Measurements from ENCODE around the gene CCDC88C. TPM values are rescaled to one million over a fixed set of nuclear protein-coding genes. Genes with fewer than 3 reads are reported as not detected.

The CCDC88C gene
- total RNA-seq, 1 donor from 2014 or later: 9.4 TPM

GRCh38 chr14:91315844-91316267 lies 101.8 kb downstream of the CCDC88C start:
- H3K36me3 ChIP-seq (ENCODE audit: control insufficient read depth in 3 of 3, insufficient read depth in 3 of 3, low read length in 3 of 3): peaks cover 0 to 3% (median 0%) of the 10 kb centered on the region in 3 donors
- no peak overlapping the region for H3K9ac ChIP-seq (ENCODE audit: low read depth in 1 of 3, low read length in 3 of 3)
- no peaks in the 10 kb centered on the region for H3K27me3 ChIP-seq (ENCODE audit: control insufficient read depth in 3 of 3, insufficient read depth in 3 of 3, low read length in 3 of 3)

GRCh38 chr14:91313852-91314251 lies 103.8 kb downstream of the CCDC88C start:
- no peak overlapping the region for H3K9ac ChIP-seq (ENCODE audit: low read depth in 1 of 3, low read length in 3 of 3)
- H3K27ac ChIP-seq (ENCODE audit: low read depth, low read length): no peak overlapping the region
- no peak overlapping the region for H3K4me3 ChIP-seq (ENCODE audit: low read length in 3 of 3)
- peaks cover 7 to 20% (median 14%) of the 10 kb centered on the region in 3 donors for H3K4me1 ChIP-seq (ENCODE audit: control insufficient read depth in 3 of 3, insufficient read depth in 3 of 3, low read length in 3 of 3)
- no peaks in the 10 kb centered on the region for H3K27me3 ChIP-seq (ENCODE audit: control insufficient read depth in 3 of 3, insufficient read depth in 3 of 3, low read length in 3 of 3)
- no peaks in the 10 kb centered on the region for H3K36me3 ChIP-seq (ENCODE audit: control insufficient read depth in 3 of 3, insufficient read depth in 3 of 3, low read length in 3 of 3)
- no peaks in the 10 kb centered on the region for H3K9me3 ChIP-seq (ENCODE audit: control insufficient read depth in 3 of 3, low read length in 3 of 3)

More at GRCh38 chr14:91315844-91316267, 101.8 kb downstream of the CCDC88C start:
- Histone ChIP-seq H3K27ac (ENCODE audit: low read depth, low read length) (no peak overlapping the region), H3K4me3 (ENCODE audit: low read length in 3 of 3) (no peak overlapping the region), H3K9me3 (ENCODE audit: control insufficient read depth in 3 of 3, low read length in 3 of 3) (no peaks in the 10 kb centered on the region), H3K4me1 (ENCODE audit: control insufficient read depth in 3 of 3, insufficient read depth in 3 of 3, low read length in 3 of 3) (peaks cover 7 to 21% (median 14%) of the 10 kb centered on the region in 3 donors)

GRCh38 chr14:91313154-91313850 lies 104.3 kb downstream of the CCDC88C start:
- Histone ChIP-seq H3K36me3 (ENCODE audit: control insufficient read depth in 3 of 3, insufficient read depth in 3 of 3, low read length in 3 of 3) (no peaks in the 10 kb centered on the region), H3K9me3 (ENCODE audit: control insufficient read depth in 3 of 3, low read length in 3 of 3) (no peaks in the 10 kb centered on the region), H3K27ac (ENCODE audit: low read depth, low read length) (no peak overlapping the region), H3K9ac (ENCODE audit: low read depth in 1 of 3, low read length in 3 of 3) (no peak overlapping the region), H3K4me3 (ENCODE audit: low read length in 3 of 3) (no peak overlapping the region), H3K27me3 (ENCODE audit: control insufficient read depth in 3 of 3, insufficient read depth in 3 of 3, low read length in 3 of 3) (no peaks in the 10 kb centered on the region), H3K4me1 (ENCODE audit: control insufficient read depth in 3 of 3, insufficient read depth in 3 of 3, low read length in 3 of 3) (peaks cover 7 to 20% (median 14%) of the 10 kb centered on the region in 3 donors)

GRCh38 chr14:91311284-91311662 lies 106.3 kb downstream of the CCDC88C start:
- no peak overlapping the region for H3K9ac ChIP-seq (ENCODE audit: low read depth in 1 of 3, low read length in 3 of 3)
- H3K4me1 ChIP-seq (ENCODE audit: control insufficient read depth in 3 of 3, insufficient read depth in 3 of 3, low read length in 3 of 3): peaks cover 0 to 6% (median 0%) of the 10 kb centered on the region in 3 donors
- H3K9me3 ChIP-seq (ENCODE audit: control insufficient read depth in 3 of 3, low read length in 3 of 3): no peaks in the 10 kb centered on the region
- H3K36me3 ChIP-seq (ENCODE audit: control insufficient read depth in 3 of 3, insufficient read depth in 3 of 3, low read length in 3 of 3): peaks cover 0 to 7% (median 2%) of the 10 kb centered on the region in 3 donors
- H3K27ac ChIP-seq (ENCODE audit: low read depth, low read length): no peak overlapping the region
- H3K4me3 ChIP-seq (ENCODE audit: low read length in 3 of 3): no peak overlapping the region
- peaks cover 0 to 4% (median 3%) of the 10 kb centered on the region in 3 donors for H3K27me3 ChIP-seq (ENCODE audit: control insufficient read depth in 3 of 3, insufficient read depth in 3 of 3, low read length in 3 of 3)

- no peak overlapping the region for H3K9ac ChIP-seq (ENCODE audit: low read depth in 1 of 3, low read length in 3 of 3)
- no peak overlapping the region for H3K27ac ChIP-seq (ENCODE audit: low read depth, low read length)
- peaks cover 0 to 7% (median 2%) of the 10 kb centered on the region in 3 donors for H3K36me3 ChIP-seq (ENCODE audit: control insufficient read depth in 3 of 3, insufficient read depth in 3 of 3, low read length in 3 of 3)
- no peak overlapping the region for H3K4me3 ChIP-seq (ENCODE audit: low read length in 3 of 3)
- peaks cover 0 to 4% (median 3%) of the 10 kb centered on the region in 3 donors for H3K27me3 ChIP-seq (ENCODE audit: control insufficient read depth in 3 of 3, insufficient read depth in 3 of 3, low read length in 3 of 3)
- H3K4me1 ChIP-seq (ENCODE audit: control insufficient read depth in 3 of 3, insufficient read depth in 3 of 3, low read length in 3 of 3): peaks cover 0 to 2% (median 0%) of the 10 kb centered on the region in 3 donors
- no peaks in the 10 kb centered on the region for H3K9me3 ChIP-seq (ENCODE audit: control insufficient read depth in 3 of 3, low read length in 3 of 3)
These were observed 106.9 kb downstream of the CCDC88C start for GRCh38 chr14:91310606-91311283.

GRCh38 chr14:91309756-91310280 lies 107.8 kb downstream of the CCDC88C start:
- Histone ChIP-seq H3K27ac (ENCODE audit: low read depth, low read length) (no peak overlapping the region), H3K27me3 (ENCODE audit: control insufficient read depth in 3 of 3, insufficient read depth in 3 of 3, low read length in 3 of 3) (peaks cover 0 to 4% (median 3%) of the 10 kb centered on the region in 3 donors), H3K4me3 (ENCODE audit: low read length in 3 of 3) (no peak overlapping the region), H3K4me1 (ENCODE audit: control insufficient read depth in 3 of 3, insufficient read depth in 3 of 3, low read length in 3 of 3) (no peaks in the 10 kb centered on the region), H3K9ac (ENCODE audit: low read depth in 1 of 3, low read length in 3 of 3) (no peak overlapping the region), H3K9me3 (ENCODE audit: control insufficient read depth in 3 of 3, low read length in 3 of 3) (no peaks in the 10 kb centered on the region), H3K36me3 (ENCODE audit: control insufficient read depth in 3 of 3, insufficient read depth in 3 of 3, low read length in 3 of 3) (peaks cover 0 to 7% (median 2%) of the 10 kb centered on the region in 3 donors)

GRCh38 chr14:91308337-91308736 lies 109.3 kb downstream of the CCDC88C start:
- Histone ChIP-seq H3K27ac (ENCODE audit: low read depth, low read length) (no peak overlapping the region), H3K9ac (ENCODE audit: low read depth in 1 of 3, low read length in 3 of 3) (no peak overlapping the region), H3K36me3 (ENCODE audit: control insufficient read depth in 3 of 3, insufficient read depth in 3 of 3, low read length in 3 of 3) (peaks cover 0 to 7% (median 2%) of the 10 kb centered on the region in 3 donors)

GRCh38 chr14:91307652-91308051 lies 110.0 kb downstream of the CCDC88C start:
- no peaks in the 10 kb centered on the region for H3K9me3 ChIP-seq (ENCODE audit: control insufficient read depth in 3 of 3, low read length in 3 of 3)
- no peak overlapping the region for H3K27ac ChIP-seq (ENCODE audit: low read depth, low read length)
- peaks cover 0 to 4% (median 3%) of the 10 kb centered on the region in 3 donors for H3K27me3 ChIP-seq (ENCODE audit: control insufficient read depth in 3 of 3, insufficient read depth in 3 of 3, low read length in 3 of 3)
- peaks cover 0 to 7% (median 2%) of the 10 kb centered on the region in 3 donors for H3K36me3 ChIP-seq (ENCODE audit: control insufficient read depth in 3 of 3, insufficient read depth in 3 of 3, low read length in 3 of 3)
- peaks cover 0 to 3% (median 2%) of the 10 kb centered on the region in 3 donors for H3K4me1 ChIP-seq (ENCODE audit: control insufficient read depth in 3 of 3, insufficient read depth in 3 of 3, low read length in 3 of 3)
- no peak overlapping the region for H3K9ac ChIP-seq (ENCODE audit: low read depth in 1 of 3, low read length in 3 of 3)
- H3K4me3 ChIP-seq (ENCODE audit: low read length in 3 of 3): no peak overlapping the region

More at GRCh38 chr14:91308337-91308736, 109.3 kb downstream of the CCDC88C start:
- Histone ChIP-seq H3K27me3 (ENCODE audit: control insufficient read depth in 3 of 3, insufficient read depth in 3 of 3, low read length in 3 of 3) (peaks cover 0 to 4% (median 3%) of the 10 kb centered on the region in 3 donors), H3K4me3 (ENCODE audit: low read length in 3 of 3) (no peak overlapping the region), H3K9me3 (ENCODE audit: control insufficient read depth in 3 of 3, low read length in 3 of 3) (no peaks in the 10 kb centered on the region), H3K4me1 (ENCODE audit: control insufficient read depth in 3 of 3, insufficient read depth in 3 of 3, low read length in 3 of 3) (peaks cover 0 to 3% (median 2%) of the 10 kb centered on the region in 3 donors)

- Histone ChIP-seq H3K27ac (ENCODE audit: low read depth, low read length) (no peak overlapping the region), H3K4me3 (ENCODE audit: low read length in 3 of 3) (no peak overlapping the region), H3K9me3 (ENCODE audit: control insufficient read depth in 3 of 3, low read length in 3 of 3) (no peaks in the 10 kb centered on the region), H3K4me1 (ENCODE audit: control insufficient read depth in 3 of 3, insufficient read depth in 3 of 3, low read length in 3 of 3) (peaks cover 0 to 3% (median 2%) of the 10 kb centered on the region in 3 donors), H3K36me3 (ENCODE audit: control insufficient read depth in 3 of 3, insufficient read depth in 3 of 3, low read length in 3 of 3) (peaks cover 0 to 7% (median 2%) of the 10 kb centered on the region in 3 donors), H3K27me3 (ENCODE audit: control insufficient read depth in 3 of 3, insufficient read depth in 3 of 3, low read length in 3 of 3) (peaks cover 0 to 4% (median 3%) of the 10 kb centered on the region in 3 donors), H3K9ac (ENCODE audit: low read depth in 1 of 3, low read length in 3 of 3) (no peak overlapping the region)
These were observed 110.6 kb downstream of the CCDC88C start for GRCh38 chr14:91307046-91307445.
